ENCODE results near the gene OR10A5. TPM values are rescaled to one million over a fixed set of nuclear protein-coding genes. Genes with fewer than 3 reads are reported as not detected.

The OR10A5 gene
- polyA plus RNA-seq, 3 donors = not detected

DNA sequence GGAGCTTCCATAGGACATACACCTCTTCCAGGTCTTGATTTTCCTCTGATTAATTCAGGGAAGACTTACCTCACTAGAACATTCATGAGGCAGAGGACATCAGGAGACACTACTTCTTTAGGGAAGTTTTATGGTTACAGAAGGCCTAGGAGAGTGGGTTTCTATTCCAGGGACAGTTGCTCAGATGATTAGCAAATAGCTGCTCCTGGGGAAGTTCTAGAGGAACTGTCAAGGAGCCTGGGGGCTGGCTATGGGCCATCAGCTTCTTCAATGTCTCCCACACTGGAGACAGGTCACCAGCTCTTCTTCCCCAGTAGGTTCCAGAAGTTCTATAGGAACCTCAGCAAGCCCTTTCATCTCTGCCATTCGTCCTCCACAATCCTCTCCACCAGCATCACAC is 11.5 kb upstream of the OR10A5 start:
- Histone ChIP-seq H3K4me1 (ENCODE audit: control insufficient read depth in 1 of 2, insufficient read depth in 2 of 2, low read length in 2 of 2) (no peaks in the 10 kb centered on the region), H3K79me2 (ENCODE audit: insufficient read depth, low read length) (no peaks in the 10 kb centered on the region), H3K4me2 (replicated peaks; ENCODE audit: extremely low read depth, low read length, poor library complexity, severe bottlenecking) (no peak overlapping the region), H3K9me3 (replicated peaks in 1 of 2; ENCODE audit: control insufficient read depth in 1 of 2, insufficient read depth in 1 of 2, low read length in 2 of 2) (no peaks in the 10 kb centered on the region), H4K20me1 (ENCODE audit: insufficient read depth, low read length) (no peaks in the 10 kb centered on the region), H3K27me3 (ENCODE audit: control insufficient read depth in 2 of 2, insufficient read depth in 2 of 2, low read length in 2 of 2) (no peaks in the 10 kb centered on the region), H3K4me3 (replicated peaks in 1 of 3; ENCODE audit: low read depth in 2 of 3, low read length in 3 of 3) (no peak overlapping the region), H2AFZ (ENCODE audit: insufficient read depth, low read depth, low read length, poor library complexity, severe bottlenecking) (no peak overlapping the region), H3K36me3 (replicated peaks in 1 of 2; ENCODE audit: control insufficient read depth in 1 of 2, insufficient read depth in 2 of 2, low read length in 2 of 2) (no peaks in the 10 kb centered on the region), H3K9ac (ENCODE audit: insufficient read depth, low read length, poor library complexity, severe bottlenecking) (no peak overlapping the region), H3K27ac (ENCODE audit: low read depth in 1 of 2, low read length in 2 of 2) (no peak overlapping the region)
- intact Hi-C loops (cut with micrococcal nuclease) = no loop called here
- no peak for TF ChIP-seq CTCF (IDR thresholded peaks at IDR 0.05)
- WGBS (ENCODE audit: insufficient coverage) = no CpG with 5 or more reads among the region's 1 CpG
- Mint-ChIP-seq H3K9me3 (no peaks in the 10 kb centered on the region), H3K27me3 (ENCODE audit: low read depth in 3 of 3) (peaks cover 0 to 5% (median 0%) of the 10 kb centered on the region in 3 donors), H3K27ac (no peak overlapping the region), H3K4me3 (no peak overlapping the region), H3K36me3 (no peaks in the 10 kb centered on the region), H3K4me1 (no peaks in the 10 kb centered on the region)
- no peak for DNase-seq

DNA sequence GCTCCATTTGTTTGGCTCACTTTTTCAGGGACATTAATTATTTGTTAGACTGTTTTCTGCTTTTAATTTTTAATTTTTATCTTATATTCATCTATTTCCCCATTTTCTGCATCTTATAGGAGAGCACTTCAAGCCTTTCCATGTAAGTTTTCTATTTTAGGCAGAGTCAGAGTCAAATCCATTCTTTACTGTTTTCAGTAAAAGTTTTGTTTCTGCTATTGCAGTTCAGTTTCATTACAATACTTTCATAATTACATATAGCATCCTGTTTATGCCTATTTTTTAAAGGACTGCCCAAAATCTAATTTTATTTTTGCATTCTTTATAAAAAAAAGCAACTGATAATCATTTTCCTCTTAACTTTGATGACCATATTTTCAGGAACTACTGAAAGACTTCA is 3.8 kb upstream of the OR10A5 start:
- no peaks in the 10 kb centered on the region for H3K9me3 ChIP-seq (replicated peaks in 1 of 2; ENCODE audit: control insufficient read depth in 1 of 2, insufficient read depth in 1 of 2, low read length in 2 of 2)
- H3K4me1 Mint-ChIP-seq = no peaks in the 10 kb centered on the region
- intact Hi-C loops (cut with micrococcal nuclease) = no loop called here
- TF ChIP-seq CTCF (IDR thresholded peaks at IDR 0.05) = no peak
- H2AFZ ChIP-seq (ENCODE audit: insufficient read depth, low read depth, low read length, poor library complexity, severe bottlenecking) = no peak overlapping the region
- peaks cover 0 to 8% (median 3%) of the 10 kb centered on the region in 7 donors for H3K9me3 Mint-ChIP-seq
- H3K36me3 Mint-ChIP-seq = no peaks in the 10 kb centered on the region
- H3K36me3 ChIP-seq (replicated peaks in 1 of 2; ENCODE audit: control insufficient read depth in 1 of 2, insufficient read depth in 2 of 2, low read length in 2 of 2) = no peaks in the 10 kb centered on the region
- no peaks in the 10 kb centered on the region for H4K20me1 ChIP-seq (ENCODE audit: insufficient read depth, low read length)
- no peaks in the 10 kb centered on the region for H3K79me2 ChIP-seq (ENCODE audit: insufficient read depth, low read length)
- peaks cover 0 to 3% (median 2%) of the 10 kb centered on the region in 3 donors for H3K27me3 Mint-ChIP-seq (ENCODE audit: low read depth in 3 of 3)
- H3K4me1 ChIP-seq (ENCODE audit: control insufficient read depth in 1 of 2, insufficient read depth in 2 of 2, low read length in 2 of 2) = no peaks in the 10 kb centered on the region
- H3K4me3 ChIP-seq (replicated peaks in 1 of 3; ENCODE audit: low read depth in 2 of 3, low read length in 3 of 3) = no peak overlapping the region
- H3K27me3 ChIP-seq (ENCODE audit: control insufficient read depth in 2 of 2, insufficient read depth in 2 of 2, low read length in 2 of 2) = no peaks in the 10 kb centered on the region
- H3K4me2 ChIP-seq (replicated peaks; ENCODE audit: extremely low read depth, low read length, poor library complexity, severe bottlenecking) = no peak overlapping the region
- no peak overlapping the region for H3K27ac ChIP-seq (ENCODE audit: low read depth in 1 of 2, low read length in 2 of 2)
- H3K9ac ChIP-seq (ENCODE audit: insufficient read depth, low read length, poor library complexity, severe bottlenecking) = no peak overlapping the region
- H3K4me3 Mint-ChIP-seq = no peak overlapping the region
- H3K27ac Mint-ChIP-seq = no peak overlapping the region
- no peak for DNase-seq
